Central memory CD4-positive, alpha-beta T cell (primary cell): Measurements from ENCODE around the gene TLR9.
"Not testable (repeated sequence)": the region's sequence is repeated elsewhere in the genome, so short reads cannot be mapped to it uniquely, and the experiment has no call there.

Source experiments
- DNase-seq: peaks from one replicate; pipeline ENCODE4 v3.0.0; 2022
- total RNA-seq, 3 experiments: gene quantifications; one replicate each; lab custom pipeline; 2026; lab: John Stamatoyannopoulos, UW

TLR9 gene
- total RNA-seq, result 0 reads per million in 3 experiments

- DNase-seq, result no peak
These were observed at the start of gene TLR9 for GRCh38 chr3:52225452-52226228. TSS of gene TLR9 (minus strand) at chr3:52225645. CDS start at chr3:52225529, 116 bp downstream.

GRCh38 chr3:52274781-52275180, 49.3 kb upstream of the TLR9 start:
- DNase-seq, result not testable (repeated sequence)

- no peak for DNase-seq
These were observed 47.4 kb upstream of the TLR9 start for GRCh38 chr3:52272831-52273230.

- DNase-seq, result not testable (repeated sequence)
These were observed 46.7 kb upstream of the TLR9 start for GRCh38 chr3:52272172-52272571.

DNA sequence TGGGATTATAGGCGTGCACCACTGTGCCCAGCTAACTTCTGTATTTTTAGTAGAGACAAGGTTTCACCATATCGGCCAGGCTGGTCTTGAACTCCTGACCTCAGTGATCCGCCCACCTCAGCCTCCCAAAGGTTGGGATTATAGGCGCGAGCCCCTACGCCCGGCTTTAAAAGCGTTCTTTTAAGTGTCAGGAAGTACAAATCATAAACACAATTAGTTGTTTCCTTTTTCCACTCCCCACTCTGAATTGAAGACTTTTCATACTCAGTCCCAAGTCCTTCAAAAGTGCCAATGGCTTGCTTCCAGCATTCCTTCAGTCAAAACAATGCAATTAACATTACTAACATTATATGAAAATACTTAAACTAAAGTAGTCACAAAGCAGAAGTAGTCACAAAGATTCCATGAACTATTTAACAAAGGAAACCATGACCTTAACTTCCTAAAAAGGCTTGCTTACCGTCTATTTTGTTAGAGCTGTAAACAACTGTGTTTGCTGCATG, 44.9 kb upstream of the TLR9 start:
- no peak for DNase-seq

DNA sequence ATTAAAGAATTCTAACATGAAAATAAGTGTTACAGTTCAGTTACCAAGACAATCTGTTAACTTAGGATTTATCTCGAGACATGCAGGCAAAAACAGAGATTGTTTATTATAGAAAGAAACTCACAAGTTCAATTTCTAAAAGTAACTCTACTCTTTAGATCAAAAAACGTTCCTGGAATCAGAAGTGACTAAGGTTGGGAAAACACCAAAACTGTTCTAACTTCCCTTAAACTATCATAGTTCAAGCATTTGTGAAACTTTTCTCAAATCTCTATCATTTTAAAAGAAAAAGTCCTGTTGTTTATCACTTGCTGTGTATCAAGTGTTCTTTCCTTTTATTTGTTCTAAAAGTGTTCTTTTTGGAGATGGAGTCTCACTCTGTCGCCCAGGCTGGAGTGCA, 44.3 kb upstream of the TLR9 start:
- DNase-seq, result no peak

GRCh38 chr3:52268036-52268435, 42.6 kb upstream of the TLR9 start:
- no peak for DNase-seq

- no peak for DNase-seq
These were observed 39.9 kb upstream of the TLR9 start for GRCh38 chr3:52265387-52265786.

GRCh38 chr3:52262447-52262846, 37.0 kb upstream of the TLR9 start:
- no peak for DNase-seq

GRCh38 chr3:52259448-52259847, 34.0 kb upstream of the TLR9 start:
- no peak for DNase-seq

GRCh38 chr3:52259035-52259434, 33.6 kb upstream of the TLR9 start:
- no peak for DNase-seq

DNA sequence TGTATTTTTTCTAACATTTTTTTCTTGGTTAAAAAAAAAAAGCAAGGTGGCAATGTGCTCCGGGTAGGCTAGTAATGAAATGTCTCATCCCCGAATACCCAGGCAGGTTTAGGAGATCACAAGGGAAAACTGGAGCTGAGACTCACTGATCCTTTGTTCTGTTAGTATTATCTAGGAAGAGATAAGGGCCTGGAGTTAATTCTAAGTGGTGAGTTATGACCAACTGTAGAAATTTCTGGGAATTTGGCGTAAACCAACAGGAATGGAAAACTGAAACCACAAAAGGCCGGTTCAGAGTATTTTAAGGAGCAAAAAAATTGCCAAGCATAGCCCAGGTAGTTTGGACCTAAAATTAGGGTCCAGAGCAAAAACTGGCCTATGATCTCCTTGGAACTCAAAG, 32.5 kb upstream of the TLR9 start:
- DNase-seq, result no peak

DNA sequence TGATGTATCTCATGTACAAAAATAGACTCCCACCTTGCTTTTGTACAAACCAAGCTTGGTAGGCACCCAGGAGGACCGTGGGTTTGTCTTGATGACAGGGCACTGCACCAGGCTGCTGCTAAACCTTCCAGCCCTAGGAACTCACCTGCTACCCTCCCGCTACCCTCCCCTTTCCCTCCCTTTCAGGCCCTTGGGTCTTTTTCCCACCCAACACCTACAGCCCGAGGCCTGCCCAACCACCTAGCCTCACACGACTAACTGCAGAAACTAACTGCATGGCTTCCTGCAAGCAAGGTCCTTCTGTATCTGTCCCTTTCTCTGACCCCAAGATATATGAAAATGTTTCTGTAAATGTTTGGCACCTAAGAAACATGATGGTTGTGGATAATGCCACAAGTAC, 31.2 kb upstream of the TLR9 start:
- no peak for DNase-seq

- DNase-seq, result no peak
These were observed 30.7 kb upstream of the TLR9 start for GRCh38 chr3:52256159-52256558.

- DNase-seq, result no peak
These were observed 29.2 kb upstream of the TLR9 start for GRCh38 chr3:52254608-52255007.

- peak; percentile 95 for DNase-seq
These were observed 28.2 kb upstream of the TLR9 start for GRCh38 chr3:52253314-52254304.

GRCh38 chr3:52250122-52250521, 24.7 kb upstream of the TLR9 start:
- no peak for DNase-seq

GRCh38 chr3:52249683-52250082, 24.2 kb upstream of the TLR9 start:
- no peak for DNase-seq

- no peak for DNase-seq
These were observed 23.5 kb upstream of the TLR9 start for GRCh38 chr3:52248816-52249547.

GRCh38 chr3:52248165-52248541, 22.7 kb upstream of the TLR9 start:
- no peak for DNase-seq

- DNase-seq, result no peak
These were observed 22.1 kb upstream of the TLR9 start for GRCh38 chr3:52247409-52248164.
